H1 (cell line): ENCODE data around the gene COA1. TPM values are rescaled to one million over a fixed set of nuclear protein-coding genes. Genes with fewer than 3 reads are reported as not detected.

ENCODE experiments used
- CTCF ChIA-PET: fragments of 300-600 bp; sonication (Branson Sonifier 250); formaldehyde crosslinking; loops from one replicate; lab custom pipeline; 2021; ENCODE audit not compliant: partially characterized antibody; lab: Charles Lee
- POLR2A ChIA-PET: fragments of 300-600 bp; sonication (Branson Sonifier 250); formaldehyde crosslinking; loops from one replicate; lab custom pipeline; 2021; ENCODE audit warnings: inconsistent platforms; ENCODE audit not compliant: partially characterized antibody; lab: Charles Lee
- DNase-seq, 2 experiments: peaks; one replicate each; pipeline versions ENCODE4 v3.0.0 to v3.0.0-alpha.2; 2010 to 2022; ENCODE audit warnings: low spot score in 2 of 2, low read depth in 1 of 2, mixed read lengths in 1 of 2
- FAIRE-seq: peaks from 2 replicates; lab custom pipeline; 2011; peaks lifted over from hg19 to GRCh38; lab: Jason Lieb, UNC
- H2AFZ ChIP-seq: 2 replicates; pipeline ENCODE4 v1.8.1; 2012; ENCODE audit warnings: low read length, inconsistent platforms
- H2AK5ac ChIP-seq: 2 replicates; pipeline ENCODE4 v1.6.1; 2013; ENCODE audit warnings: low read depth, low read length
- H2BK120ac ChIP-seq: replicated peaks from 2 replicates; pipeline ENCODE3; 2013; ENCODE audit warnings: low read depth, low read length, inconsistent platforms
- H2BK12ac ChIP-seq: 2 replicates; pipeline ENCODE4 v1.6.1; 2013; ENCODE audit warnings: low read depth, low read length
- H2BK15ac ChIP-seq: 2 replicates; pipeline ENCODE4 v1.6.1; 2013; ENCODE audit warnings: low read length
- H2BK20ac ChIP-seq: 2 replicates; pipeline ENCODE4 v1.6.1; 2013; ENCODE audit warnings: low read length
- H2BK5ac ChIP-seq: 2 replicates; pipeline ENCODE4 v1.6.1; 2013; ENCODE audit warnings: low read depth, low read length
- H3K14ac ChIP-seq: 2 replicates; pipeline ENCODE4 v1.6.1; 2013; ENCODE audit warnings: inconsistent platforms; ENCODE audit not compliant: insufficient read length
- H3K18ac ChIP-seq: 2 replicates; pipeline ENCODE4 v1.6.1; 2013; ENCODE audit warnings: low read length; ENCODE audit errors: extremely low read depth
- H3K23ac ChIP-seq: 2 replicates; pipeline ENCODE4 v1.6.1; 2013; ENCODE audit warnings: inconsistent platforms; ENCODE audit not compliant: insufficient read length
- H3K23me2 ChIP-seq: 2 replicates; pipeline ENCODE4 v1.6.1; 2013; ENCODE audit warnings: low read depth, low read length
- H3K27ac ChIP-seq: 2 replicates; pipeline ENCODE4 v1.6.1; 2011; ENCODE audit warnings: low read depth, low read length, inconsistent platforms
- H3K27me3 ChIP-seq, 4 experiments: replicated peaks in 1 of 4; 1 replicate in 1 of 4; 2 replicates in 3 of 4; pipeline versions ENCODE4 v1.6.1 to v1.8.1; 2011 to 2013; ENCODE audit warnings: low read length in 3 of 4, mild to moderate bottlenecking in 3 of 4, inconsistent platforms in 2 of 4, mixed read lengths in 2 of 4, moderate library complexity in 1 of 4; ENCODE audit not compliant: control insufficient read depth in 3 of 4, insufficient read depth in 3 of 4; ENCODE audit errors: extremely low read depth in 1 of 4
- H3K36me3 ChIP-seq, 4 experiments: 2 replicates each; pipeline versions ENCODE4 v1.6.1 to v1.8.1; 2011 to 2013; ENCODE audit warnings: mild to moderate bottlenecking in 4 of 4, low read length in 3 of 4, moderate library complexity in 2 of 4, control low read depth in 1 of 4, inconsistent platforms in 1 of 4; ENCODE audit not compliant: insufficient read depth in 4 of 4, control insufficient read depth in 2 of 4
- H3K4ac ChIP-seq: replicated peaks from 2 replicates; pipeline ENCODE3; 2013; ENCODE audit warnings: low read length, low read depth, mixed read lengths, inconsistent platforms; ENCODE audit not compliant: insufficient read length
- H3K4me1 ChIP-seq, 4 experiments: replicated peaks in 1 of 4; 1 replicate in 1 of 4; 2 replicates in 3 of 4; pipeline versions ENCODE4 v1.6.1 to v1.8.1; 2011 to 2013; ENCODE audit warnings: low read length in 3 of 4, inconsistent platforms in 2 of 4, mixed read lengths in 1 of 4; ENCODE audit not compliant: insufficient read depth in 4 of 4, control insufficient read depth in 3 of 4
- H3K4me2 ChIP-seq, 2 experiments: 2 replicates each; pipeline versions ENCODE4 v1.6.1 to v1.8.1; 2011 to 2013; ENCODE audit warnings: low read depth in 2 of 2, low read length in 2 of 2, control low read depth in 1 of 2, inconsistent platforms in 1 of 2, mild to moderate bottlenecking in 1 of 2; ENCODE audit not compliant: insufficient read depth in 1 of 2
- H3K4me3 ChIP-seq, 4 experiments: fragments of 200-600, 300-600 bp in 1 of 4; sonication (generic), shearing (Covaris generic), sonication (Bioruptor Twin) in 1 of 4; 2 replicates each; pipeline versions ENCODE4 v1.5.1 to v1.8.1; 2011 to 2016; ENCODE audit warnings: low read length in 4 of 4, low read depth in 3 of 4, control low read depth in 2 of 4, inconsistent platforms in 2 of 4, mild to moderate bottlenecking in 2 of 4, mixed read lengths in 1 of 4, moderate library complexity in 1 of 4; ENCODE audit not compliant: insufficient read depth in 2 of 4; ENCODE audit errors: extremely low read depth in 1 of 4
- H3K56ac ChIP-seq: replicated peaks from 2 replicates; pipeline ENCODE3; 2013; ENCODE audit warnings: low read depth, mild to moderate bottlenecking, mixed read lengths, low read length, inconsistent platforms; ENCODE audit not compliant: insufficient read length
- H3K79me1 ChIP-seq: 2 replicates; pipeline ENCODE4 v1.6.1; 2013; ENCODE audit warnings: low read depth, low read length, control low read depth
- H3K79me2 ChIP-seq, 2 experiments: 2 replicates each; pipeline versions ENCODE4 v1.6.1 to v1.8.1; 2012 to 2013; ENCODE audit warnings: low read length in 2 of 2, mild to moderate bottlenecking in 2 of 2, inconsistent platforms in 1 of 2; ENCODE audit not compliant: insufficient read depth in 2 of 2, control insufficient read depth in 1 of 2
- H3K9ac ChIP-seq, 4 experiments: replicated peaks in 1 of 4; 1 replicate in 1 of 4; 2 replicates in 3 of 4; pipeline versions ENCODE4 v1.6.1 to v1.8.1; 2011 to 2013; ENCODE audit warnings: low read depth in 3 of 4, low read length in 3 of 4, control low read depth in 2 of 4, mild to moderate bottlenecking in 2 of 4, moderate library complexity in 2 of 4, inconsistent platforms in 1 of 4; ENCODE audit errors: extremely low read depth in 1 of 4
- H3K9me3 ChIP-seq, 2 experiments: 2 replicates each; pipeline versions ENCODE4 v1.6.1 to v1.8.1; 2012 to 2013; ENCODE audit warnings: mild to moderate bottlenecking in 2 of 2, moderate library complexity in 2 of 2, control low read depth in 1 of 2, inconsistent platforms in 1 of 2, low read depth in 1 of 2, low read length in 1 of 2, mixed read lengths in 1 of 2; ENCODE audit not compliant: insufficient read depth in 2 of 2
- H4K20me1 ChIP-seq, 2 experiments: replicated peaks in 1 of 2; 2 replicates each; pipeline versions ENCODE3 to v1.8.1; 2011 to 2013; ENCODE audit warnings: inconsistent platforms in 2 of 2, low read length in 2 of 2, mild to moderate bottlenecking in 1 of 2; ENCODE audit not compliant: insufficient read depth in 2 of 2, control insufficient read depth in 1 of 2
- H4K5ac ChIP-seq: 2 replicates; pipeline ENCODE4 v1.6.1; 2013; ENCODE audit warnings: low read length, low read depth, mixed read lengths, inconsistent platforms; ENCODE audit not compliant: insufficient read length
- H4K8ac ChIP-seq: 2 replicates; pipeline ENCODE4 v1.8.0; 2013; ENCODE audit warnings: mild to moderate bottlenecking, moderate library complexity, low read length, inconsistent platforms; ENCODE audit not compliant: insufficient read depth; ENCODE audit errors: extremely low read depth
- H4K91ac ChIP-seq: replicated peaks from 2 replicates; pipeline ENCODE3; 2013; ENCODE audit warnings: low read length, mixed read lengths, inconsistent platforms; ENCODE audit not compliant: insufficient read length
- BRCA1 ChIP-seq: IDR thresholded peaks from 2 replicates; pipeline ENCODE4 v1.6.1; 2012; ENCODE audit warnings: low read depth, low read length, improper control_type of control experiment
- CEBPB ChIP-seq: IDR thresholded peaks from 2 replicates; pipeline ENCODE4 v1.6.1; 2012; ENCODE audit warnings: low read depth, low read length
- MAFK ChIP-seq: IDR thresholded peaks from 2 replicates; pipeline ENCODE4 v1.6.1; 2012; ENCODE audit warnings: low read depth, mild to moderate bottlenecking, improper control_type of control experiment, low read length
- NANOG ChIP-seq: IDR thresholded peaks from 2 replicates; pipeline ENCODE4 v1.6.1; 2011; ENCODE audit warnings: low read length, low read depth, mild to moderate bottlenecking, inconsistent platforms; ENCODE audit not compliant: insufficient read depth, poor library complexity, severe bottlenecking
- POU5F1 ChIP-seq: IDR thresholded peaks from 2 replicates; pipeline ENCODE4 v1.6.1; 2011; ENCODE audit warnings: low read depth, mild to moderate bottlenecking, low read length, moderate library complexity
- RXRA ChIP-seq: IDR thresholded peaks from 2 replicates; pipeline ENCODE4 v1.6.1; 2011; ENCODE audit warnings: low read depth, mild to moderate bottlenecking, low read length, moderate library complexity; ENCODE audit not compliant: insufficient read depth
- SAP30 ChIP-seq: fragments of 300-600 bp; sonication (generic); IDR thresholded peaks from 2 replicates; pipeline ENCODE4 v1.7.1; 2012; ENCODE audit warnings: low read length, moderate library complexity, mild to moderate bottlenecking, inconsistent platforms; ENCODE audit not compliant: insufficient read depth, insufficient replicate concordance
- SP4 ChIP-seq: IDR thresholded peaks from 2 replicates; pipeline ENCODE4 v1.6.1; 2012; ENCODE audit warnings: low read length, inconsistent platforms
- TBP ChIP-seq: IDR thresholded peaks from 2 replicates; pipeline ENCODE4 v1.6.1; 2011; ENCODE audit warnings: low read depth, low read length, improper control_type of control experiment
- YY1 ChIP-seq: IDR thresholded peaks from 2 replicates; pipeline ENCODE4 v1.6.1; 2011; ENCODE audit warnings: low read depth, mild to moderate bottlenecking, low read length
- WGBS, 2 experiments: shearing (Covaris generic) in 1 of 2; methylation state at CpG; one replicate each; pipeline versions ENCODE4 v1.1.6 to v1.1.7; 2013 to 2015; ENCODE audit warnings: low lambda C conversion rate in 2 of 2, mixed read lengths in 2 of 2, inconsistent platforms in 1 of 2, low coverage in 1 of 2, missing lambda C conversion rate in 1 of 2; ENCODE audit not compliant: insufficient replicate concordance in 2 of 2, insufficient coverage in 1 of 2, insufficient read length in 1 of 2; ENCODE audit errors: extremely low coverage in 1 of 2, missing lambda C conversion rate in 1 of 2; 5-methylcytosine and 5-hydroxymethylcytosine counted together
- polyA plus RNA-seq, 7 experiments: library from polyadenylated mRNA; depleted of rRNA in 3 of 7; stranded (reverse) in 5 of 7; unstranded in 2 of 7; fragments of >200 nt in 5 of 7; fragments of 200-250 nt in 2 of 7; gene quantifications; 1 replicate in 5 of 7; 2 replicates in 1 of 7; 4 replicates in 1 of 7; pipeline versions ENCODE4 v1.2.1 to v1.2.3, GENCODE V29; 2011 to 2013; ENCODE audit warnings: missing spikeins in 2 of 7, mixed read lengths in 2 of 7
- total RNA-seq: library from RNA; stranded (reverse); fragmentation: NEBNext Ultra II Directional; extraction: Animal tissue kit (Norgen Biotek cat#: 25700); gene quantifications from 2 replicates; pipeline ENCODE4 v1.2.1, GENCODE V29; 2021

Gene COA1
- total and polyA plus RNA-seq, 2 of the 8 experiments (the other 6 are each of a cell fraction or from before 2014, with no cell fraction given): 98.6 to 143 TPM

DNA sequence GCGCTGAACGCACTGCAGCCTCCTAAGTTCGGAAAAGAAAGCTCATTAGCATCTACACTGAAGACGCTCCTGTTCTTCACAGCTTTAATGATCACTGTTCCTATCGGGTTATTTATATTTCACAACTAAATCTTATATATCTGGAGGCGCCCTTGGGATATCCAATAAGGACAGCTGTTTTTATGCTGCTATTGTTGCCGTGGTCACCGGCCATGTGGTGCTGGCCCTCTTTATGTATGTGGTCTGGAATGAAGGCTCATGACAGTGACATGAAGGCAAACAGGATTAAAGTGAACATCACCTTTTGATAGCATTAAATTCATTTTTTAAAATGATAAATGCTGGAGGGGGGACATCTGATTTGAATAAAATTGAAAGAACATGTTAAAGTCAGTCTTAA is 38.0 kb upstream of the COA1 start:
- Histone ChIP-seq H3K23me2 (no peaks in the 10 kb centered on the region; the same call in 1 of the 2 replicates), H3K9ac (no peak overlapping the region), H3K36me3 (no peaks in the 10 kb centered on the region), H3K14ac (no peak overlapping the region), H3K56ac (no peak overlapping the region), H3K18ac (no peak overlapping the region), H3K79me1 (no peaks in the 10 kb centered on the region), H2AK5ac (no peak overlapping the region), H2BK20ac (no peak overlapping the region), H3K9me3 (no peaks in the 10 kb centered on the region), H3K4ac (no peak overlapping the region), H4K91ac (no peak overlapping the region), H3K27ac (no peak overlapping the region), H3K4me2 (no peak overlapping the region), H3K4me1 (peaks cover 0 to 11% (median 7%) of the 10 kb centered on the region in 4 experiments; a peak in 5 of 7 replicates), H2AFZ (no peak overlapping the region), H2BK5ac (no peak overlapping the region), H4K8ac (no peak overlapping the region), H3K4me3 (no peak overlapping the region), H2BK12ac (no peak overlapping the region), H2BK15ac (no peak overlapping the region), H3K79me2 (no peaks in the 10 kb centered on the region), H4K20me1 (no peaks in the 10 kb centered on the region), H4K5ac (no peak overlapping the region), H3K27me3 (no peaks in the 10 kb centered on the region), H3K23ac (no peak overlapping the region), H2BK120ac (no peak overlapping the region)
- FAIRE-seq: no peak
- CTCF ChIA-PET: interaction anchor here (1.5 kb wide), 1 partner anchor 15 kb away, joined by 3 read pairs; no protein-coding TSS in a partner anchor
- WGBS, 2 experiments: 94% methylated on average over 8 of the region's 8 CpGs; no CpG with 5 or more reads in 1 of the 2 experiments
- TF ChIP-seq POU5F1: no peak
- no peak for TF ChIP-seq YY1
- no peak for TF ChIP-seq TBP
- no peak for TF ChIP-seq SP4
- TF ChIP-seq NANOG: no peak
- TF ChIP-seq SAP30: no peak
- TF ChIP-seq MAFK: no peak
- TF ChIP-seq BRCA1: no peak
- no peak for TF ChIP-seq RXRA
- no peak for TF ChIP-seq CEBPB
- POLR2A ChIA-PET: no interaction called here
- no peak for DNase-seq
